GM19452 (cell line): ENCODE results near the gene RPUSD4.

Experiments used
- ATAC-seq: cut with Tn5 transposase; IDR thresholded peaks from one replicate; pipeline ENCODE4 v1.9.1; 2021; ENCODE audit not compliant: unreplicated experiment

RPUSD4 gene

GRCh38 chr11:126159719-126160344 is 51.6 kb downstream of the RPUSD4 start:
- ATAC-seq = no peak

GRCh38 chr11:126158054-126158791 is 53.2 kb downstream of the RPUSD4 start:
- ATAC-seq = no peak

GRCh38 chr11:126157326-126158030 is 54.0 kb downstream of the RPUSD4 start:
- no peak for ATAC-seq

- no peak for ATAC-seq
These were observed 54.6 kb downstream of the RPUSD4 start for GRCh38 chr11:126156814-126157213.

GRCh38 chr11:126155402-126156187 is 55.9 kb downstream of the RPUSD4 start:
- ATAC-seq = no peak

GRCh38 chr11:126154691-126155090 is 56.8 kb downstream of the RPUSD4 start:
- ATAC-seq = no peak

GRCh38 chr11:126153972-126154371 is 57.5 kb downstream of the RPUSD4 start:
- ATAC-seq = no peak

GRCh38 chr11:126153006-126153405 is 58.4 kb downstream of the RPUSD4 start:
- ATAC-seq = no peak

GRCh38 chr11:126152586-126152985 is 58.9 kb downstream of the RPUSD4 start:
- no peak for ATAC-seq

GRCh38 chr11:126152152-126152551 is 59.3 kb downstream of the RPUSD4 start:
- ATAC-seq = no peak
